A673 (cell line): Measurements from ENCODE around the gene DAP3. TPM values are rescaled to one million over a fixed set of nuclear protein-coding genes. Genes with fewer than 3 reads are reported as not detected.
"Not testable (repeated sequence)": the region's sequence is repeated elsewhere in the genome, so short reads cannot be mapped to it uniquely, and the experiment has no call there.

Source experiments
- BruUV-seq: library from RNA; stranded (reverse); fragments of 400-500 nt; replicated peaks from 2 replicates; lab custom pipeline; 2021; lab: Mats Ljungman, UMichigan
- CTCF ChIA-PET: fragments of 300-600 bp; sonication (Branson Sonifier 250); formaldehyde crosslinking; loops from one replicate; lab custom pipeline; 2022; ENCODE audit warnings: antibody characterized with exemption; lab: Charles Lee
- POLR2A ChIA-PET: fragments of 300-600 bp; sonication (Branson Sonifier 250); formaldehyde crosslinking; loops from one replicate; lab custom pipeline; 2022; ENCODE audit warnings: antibody characterized with exemption; ENCODE audit not compliant: low non-redundant PET; lab: Charles Lee
- DNase-seq: peaks from one replicate; pipeline ENCODE4 v3.0.0-alpha.2; 2015; ENCODE audit warnings: low spot score
- H3K27ac ChIP-seq: fragments of 200-600 bp; sonication (generic); 2 replicates; pipeline ENCODE4 v1.5.1; 2016; ENCODE audit warnings: mixed run types, low read depth, mild to moderate bottlenecking, mixed read lengths, antibody characterized with exemption, low read length; ENCODE audit not compliant: poor library complexity, severe bottlenecking
- H3K27me3 ChIP-seq: fragments of 200-600 bp; sonication (generic); replicated peaks from 2 replicates; pipeline ENCODE4 v1.6.1; 2017; ENCODE audit warnings: mixed run types, low read depth, mild to moderate bottlenecking, mixed read lengths, antibody characterized with exemption, low read length; ENCODE audit not compliant: insufficient read depth, poor library complexity
- H3K36me3 ChIP-seq: fragments of 200-600 bp; sonication (generic); 2 replicates; pipeline ENCODE4 v1.6.1; 2016; ENCODE audit warnings: mixed run types, mild to moderate bottlenecking, mixed read lengths, antibody characterized with exemption, low read length; ENCODE audit not compliant: insufficient read depth, poor library complexity, severe bottlenecking
- H3K4me1 ChIP-seq: fragments of 200-600 bp; sonication (generic); 2 replicates; pipeline ENCODE4 v1.6.1; 2017; ENCODE audit warnings: mixed run types, mild to moderate bottlenecking, mixed read lengths, antibody characterized with exemption, low read length; ENCODE audit not compliant: insufficient read depth, poor library complexity, severe bottlenecking
- H3K4me3 ChIP-seq: fragments of 200-600 bp; sonication (generic); 2 replicates; pipeline ENCODE4 v1.5.1; 2016; ENCODE audit warnings: low read depth, mixed run types, mild to moderate bottlenecking, mixed read lengths, low read length; ENCODE audit not compliant: poor library complexity, severe bottlenecking
- H3K9me3 ChIP-seq: fragments of 200-600 bp; sonication (generic); 2 replicates; pipeline ENCODE4 v1.6.1; 2016; ENCODE audit warnings: mixed run types, low read depth, mild to moderate bottlenecking, mixed read lengths, antibody characterized with exemption, low read length; ENCODE audit not compliant: poor library complexity, severe bottlenecking
- EZH2 ChIP-seq: fragments of 200-600 bp; sonication (generic); IDR thresholded peaks from 2 replicates; pipeline ENCODE4 v1.6.1; 2017; ENCODE audit warnings: borderline replicate concordance, low read depth, mild to moderate bottlenecking, mixed read lengths, antibody characterized with exemption, low read length; ENCODE audit not compliant: poor library complexity, severe bottlenecking
- intact Hi-C: fragments of 100-400 bp; cut with micrococcal nuclease; formaldehyde crosslinking; loops from one replicate; pipeline ENCODE4 v1.10.0; 2022; ENCODE audit not compliant: unreplicated experiment
- total RNA-seq: library from RNA; stranded (reverse); gene quantifications from 2 replicates; pipeline ENCODE4 v1.2.3, GENCODE V29; 2021
- TF ChIP-seq, protein P1 (sequence below): fragments of 300-800, 200-600 bp; sonication (generic); conservative IDR thresholded peaks from 2 replicates; pipeline ENCODE4 v1.5.1; 2017; ENCODE audit warnings: low read depth, mild to moderate bottlenecking, antibody characterized with exemption, low read length, moderate library complexity, mixed read lengths

The DAP3 gene
- total RNA-seq, 1 experiment from 2014 or later, result 205 TPM

GRCh38 chr1:155703216-155703615, 14.3 kb downstream of the DAP3 start:
- Histone ChIP-seq H3K27ac (no peak overlapping the region), H3K27me3 (no peaks in the 10 kb centered on the region), H3K36me3 (no peaks in the 10 kb centered on the region), H3K9me3 (no peaks in the 10 kb centered on the region), H3K4me3 (no peak overlapping the region), H3K4me1 (no peaks in the 10 kb centered on the region)
- intact Hi-C loops, result no loop called here
- TF ChIP-seq EZH2, result no peak
- TF ChIP-seq, protein P1, sequence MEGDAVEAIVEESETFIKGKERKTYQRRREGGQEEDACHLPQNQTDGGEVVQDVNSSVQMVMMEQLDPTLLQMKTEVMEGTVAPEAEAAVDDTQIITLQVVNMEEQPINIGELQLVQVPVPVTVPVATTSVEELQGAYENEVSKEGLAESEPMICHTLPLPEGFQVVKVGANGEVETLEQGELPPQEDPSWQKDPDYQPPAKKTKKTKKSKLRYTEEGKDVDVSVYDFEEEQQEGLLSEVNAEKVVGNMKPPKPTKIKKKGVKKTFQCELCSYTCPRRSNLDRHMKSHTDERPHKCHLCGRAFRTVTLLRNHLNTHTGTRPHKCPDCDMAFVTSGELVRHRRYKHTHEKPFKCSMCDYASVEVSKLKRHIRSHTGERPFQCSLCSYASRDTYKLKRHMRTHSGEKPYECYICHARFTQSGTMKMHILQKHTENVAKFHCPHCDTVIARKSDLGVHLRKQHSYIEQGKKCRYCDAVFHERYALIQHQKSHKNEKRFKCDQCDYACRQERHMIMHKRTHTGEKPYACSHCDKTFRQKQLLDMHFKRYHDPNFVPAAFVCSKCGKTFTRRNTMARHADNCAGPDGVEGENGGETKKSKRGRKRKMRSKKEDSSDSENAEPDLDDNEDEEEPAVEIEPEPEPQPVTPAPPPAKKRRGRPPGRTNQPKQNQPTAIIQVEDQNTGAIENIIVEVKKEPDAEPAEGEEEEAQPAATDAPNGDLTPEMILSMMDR, result no peak
- BruUV-seq, result no TSS peak
- ChIA-PET CTCF (no interaction called here), POLR2A (no interaction called here)
- no peak for DNase-seq

DNA sequence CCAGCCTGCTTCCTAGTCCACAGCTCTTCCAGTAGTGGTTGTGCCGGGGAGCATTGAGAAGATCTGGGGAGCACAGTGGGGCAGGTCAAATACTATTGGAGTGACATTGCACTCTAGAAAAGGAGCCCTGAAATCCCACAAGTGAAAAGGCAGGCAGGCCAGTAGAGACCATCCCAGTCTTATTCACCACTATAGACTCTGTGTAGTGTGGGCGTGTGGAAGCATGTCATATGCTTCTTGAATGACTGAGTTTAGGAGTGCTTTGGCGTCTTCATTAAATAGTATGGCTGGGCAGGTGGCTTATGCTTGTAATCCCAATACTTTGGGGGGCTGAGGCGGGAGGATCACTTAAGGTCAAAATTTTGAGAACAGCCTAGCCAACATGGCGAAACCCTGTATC, 15.5 kb downstream of the DAP3 start:
- H3K4me1 ChIP-seq, H3K27me3 ChIP-seq, H3K4me3 ChIP-seq, H3K27ac ChIP-seq, H3K36me3 ChIP-seq, CTCF ChIA-PET, BruUV-seq, DNase-seq, H3K9me3 ChIP-seq, POLR2A ChIA-PET, intact Hi-C loops: not testable (repeated sequence)

DNA sequence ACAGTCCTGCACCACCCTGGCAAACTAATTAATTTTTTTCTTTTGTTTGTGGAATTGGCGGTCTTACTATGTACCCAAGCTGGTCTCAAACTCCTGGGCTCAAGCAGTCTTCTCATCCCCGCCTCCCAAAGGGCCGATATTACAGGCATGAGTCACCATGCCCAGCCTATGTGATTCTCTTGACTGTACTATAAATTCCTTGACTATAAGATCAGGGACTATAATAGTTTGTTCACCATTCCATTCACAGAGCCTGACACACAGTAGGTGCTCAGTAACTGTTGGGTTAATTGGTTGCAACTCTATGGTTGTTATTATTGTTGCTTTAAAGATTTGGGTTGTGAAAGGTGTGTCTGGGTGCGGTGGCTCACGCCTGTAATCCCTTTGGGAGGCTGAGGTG, 17.2 kb downstream of the DAP3 start:
- no TSS peak for BruUV-seq
- Histone ChIP-seq H3K27ac (no peak overlapping the region), H3K4me1 (no peaks in the 10 kb centered on the region), H3K36me3 (peaks cover 15% of the 10 kb centered on the region), H3K9me3 (peaks cover 5% of the 10 kb centered on the region), H3K4me3 (no peak overlapping the region), H3K27me3 (no peaks in the 10 kb centered on the region)
- intact Hi-C loops, result no loop called here
- CTCF ChIA-PET, result no interaction called here
- POLR2A ChIA-PET, result no interaction called here
- DNase-seq, result no peak
- TF ChIP-seq, protein P1, result no peak
- no peak for TF ChIP-seq EZH2

GRCh38 chr1:155709391-155709790, 20.5 kb downstream of the DAP3 start:
- BruUV-seq, result no TSS peak
- Histone ChIP-seq H3K4me1 (no peaks in the 10 kb centered on the region), H3K4me3 (no peak overlapping the region), H3K27me3 (no peaks in the 10 kb centered on the region), H3K9me3 (peaks cover 5% of the 10 kb centered on the region), H3K36me3 (peaks cover 30% of the 10 kb centered on the region), H3K27ac (no peak overlapping the region)
- no peak for DNase-seq
- CTCF ChIA-PET, result no interaction called here
- no peak for TF ChIP-seq EZH2
- TF ChIP-seq, protein P1, result no peak
- intact Hi-C loops, result no loop called here
- POLR2A ChIA-PET, result no interaction called here

DNA sequence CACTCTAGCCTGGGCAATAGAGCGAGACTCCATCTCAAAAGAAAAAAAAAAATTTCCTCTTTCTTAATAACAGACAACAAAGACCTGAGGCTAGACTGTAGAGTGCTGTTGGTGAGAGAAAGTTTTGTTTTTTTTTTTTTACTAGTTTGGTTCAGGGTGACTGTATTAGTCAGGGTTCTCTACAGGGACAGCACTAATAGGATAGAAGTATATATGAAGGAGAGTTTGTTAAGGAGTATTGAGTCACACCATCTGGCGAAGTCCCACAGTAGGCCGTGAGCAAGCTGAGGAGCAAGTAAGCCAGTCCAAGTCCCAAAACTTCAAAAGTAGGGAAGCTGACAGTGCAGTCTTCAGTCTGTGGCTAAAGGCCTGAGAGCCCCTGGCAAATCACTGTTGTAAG, 22.6 kb downstream of the DAP3 start:
- H3K27me3 ChIP-seq, intact Hi-C loops, H3K4me1 ChIP-seq, DNase-seq, H3K9me3 ChIP-seq, BruUV-seq, H3K27ac ChIP-seq, CTCF ChIA-PET, POLR2A ChIA-PET, H3K4me3 ChIP-seq: not testable (repeated sequence)
- H3K36me3 ChIP-seq, result peaks cover 36% of the 10 kb centered on the region
